Right renal pelvis (tissue), 4 donors: Measurements from ENCODE around the gene GNA12. TPM values are rescaled to one million over a fixed set of nuclear protein-coding genes. Genes with fewer than 3 reads are reported as not detected.

Source experiments
- DNase-seq, 4 donors: peaks; one replicate each; pipeline ENCODE4 v3.0.0-alpha.2; 2013; ENCODE audit warnings: low read depth in 4 of 4, low spot score in 3 of 4, missing footprints in 1 of 4
- polyA plus RNA-seq, 4 donors: library from polyadenylated mRNA; unstranded; fragments of 120-200 nt; gene quantifications; one replicate each; pipeline ENCODE4 v1.2.1, GENCODE V29; 2013; ENCODE audit not compliant: insufficient read length in 4 of 4

Gene GNA12
- polyA plus RNA-seq, 4 donors = 40.3 to 44.2 (median 42.4) TPM

- no peak for DNase-seq
Observed at GRCh38 chr7:2819161-2819953, 24.8 kb downstream of the GNA12 start.

- no peak for DNase-seq
Observed at GRCh38 chr7:2818653-2819052, 25.5 kb downstream of the GNA12 start.

- DNase-seq = no peak
Observed at GRCh38 chr7:2818121-2818520, 26.0 kb downstream of the GNA12 start.

GRCh38 chr7:2817456-2817855, 26.7 kb downstream of the GNA12 start:
- no peak for DNase-seq

GRCh38 chr7:2815875-2816245, 28.2 kb downstream of the GNA12 start:
- no peak for DNase-seq

- no peak for DNase-seq
Observed at GRCh38 chr7:2814946-2815874, 28.9 kb downstream of the GNA12 start.

- no peak for DNase-seq
Observed at GRCh38 chr7:2814186-2814945, 29.7 kb downstream of the GNA12 start.

- no peak for DNase-seq
Observed at GRCh38 chr7:2813350-2814185, 30.5 kb downstream of the GNA12 start.

GRCh38 chr7:2812831-2813230, 31.3 kb downstream of the GNA12 start:
- no peak for DNase-seq

- no peak for DNase-seq
Observed at GRCh38 chr7:2812114-2812487, 32.0 kb downstream of the GNA12 start.

GRCh38 chr7:2811476-2812113, 32.5 kb downstream of the GNA12 start:
- DNase-seq = no peak

- DNase-seq = no peak
Observed at GRCh38 chr7:2810682-2811415, 33.3 kb downstream of the GNA12 start.

- no peak for DNase-seq
Observed at GRCh38 chr7:2809903-2810625, 34.0 kb downstream of the GNA12 start.

- no peak for DNase-seq
Observed at GRCh38 chr7:2808891-2809665, 35.0 kb downstream of the GNA12 start.

GRCh38 chr7:2807845-2808772, 36.0 kb downstream of the GNA12 start:
- DNase-seq = no peak

GRCh38 chr7:2807460-2807844, 36.7 kb downstream of the GNA12 start:
- no peak for DNase-seq

GRCh38 chr7:2806571-2806970, 37.5 kb downstream of the GNA12 start:
- no peak for DNase-seq
